Activated CD8-positive, alpha-beta T cell treated with anti-CD3 and anti-CD28 coated beads for 36 hours (primary cell): ENCODE results near the gene RSAD1. TPM values are rescaled to one million over a fixed set of nuclear protein-coding genes. Genes with fewer than 3 reads are reported as not detected.

Experiments used
- ATAC-seq: fragments of 200-7000 bp; cut with Tn5 transposase; one replicate; pipeline ENCODE4 v1.10.0; 2021; ENCODE audit warnings: mild to moderate bottlenecking, moderate library complexity
- CTCF ChIA-PET: fragments of 350-600 bp; sonication (Branson Sonifier 250); formaldehyde crosslinking; loops from one replicate; lab custom pipeline; 2021; ENCODE audit warnings: antibody characterized with exemption; lab: Charles Lee
- POLR2A ChIA-PET: fragments of 350-600 bp; sonication (Branson Sonifier 250); formaldehyde crosslinking; loops from one replicate; lab custom pipeline; 2021; ENCODE audit warnings: antibody characterized with exemption; lab: Charles Lee
- DNase-seq: peaks from one replicate; pipeline ENCODE4 v3.0.0-alpha.2; 2020
- H3K27ac Mint-ChIP-seq: one replicate; pipeline ENCODE4 v1.8.0; 2021; ENCODE audit warnings: mild to moderate bottlenecking, mixed read lengths
- H3K27me3 Mint-ChIP-seq: one replicate; pipeline ENCODE4 v1.8.0; 2021; ENCODE audit warnings: mixed read lengths
- H3K36me3 Mint-ChIP-seq: one replicate; pipeline ENCODE4 v1.8.0; 2021; ENCODE audit warnings: low read depth, mixed read lengths
- H3K4me1 Mint-ChIP-seq: one replicate; pipeline ENCODE4 v1.8.0; 2021; ENCODE audit warnings: low read depth, mixed read lengths
- H3K4me3 Mint-ChIP-seq: one replicate; pipeline ENCODE4 v1.8.0; 2021; ENCODE audit warnings: mild to moderate bottlenecking, moderate library complexity, mixed read lengths
- H3K9me3 Mint-ChIP-seq: one replicate; pipeline ENCODE4 v1.8.0; 2021; ENCODE audit warnings: mixed read lengths
- CTCF ChIP-seq: fragments of 200-600 bp; IDR thresholded peaks from one replicate; pipeline ENCODE4 v1.8.0; 2022; ENCODE audit warnings: antibody characterized with exemption, mild to moderate bottlenecking
- intact Hi-C: fragments of 100-400 bp; cut with micrococcal nuclease; formaldehyde crosslinking; loops from one replicate; pipeline ENCODE4 v1.10.0; 2022
- total RNA-seq, 2 experiments: library from RNA; stranded (reverse); gene quantifications; one replicate each; pipeline ENCODE4 v1.2.3, GENCODE V29; 2021

Gene RSAD1
- total RNA-seq, 2 experiments from 2014 or later: 39.2 to 40.7 TPM

DNA sequence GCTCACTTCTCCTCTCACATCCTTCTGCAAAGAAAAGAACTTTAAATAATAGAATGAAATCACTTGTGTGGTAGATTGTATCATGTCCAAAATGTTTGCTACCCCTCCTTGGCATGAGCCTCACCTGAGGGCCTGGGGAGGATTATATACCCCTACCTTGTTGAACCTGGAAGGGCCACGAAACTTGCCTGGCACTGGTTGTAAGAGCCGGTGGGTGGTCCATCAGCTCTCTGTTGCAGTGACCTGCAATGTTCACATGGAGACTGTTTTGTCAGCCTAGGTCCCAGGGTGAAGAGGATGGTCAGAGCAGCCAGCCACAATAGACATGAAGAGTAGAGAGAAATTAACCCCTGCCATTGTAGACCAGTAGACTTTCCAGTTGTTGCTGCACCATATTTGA lies 10.2 kb downstream of the RSAD1 start:
- H3K27ac Mint-ChIP-seq: no peak overlapping the region
- no peak for TF ChIP-seq CTCF
- no peaks in the 10 kb centered on the region for H3K9me3 Mint-ChIP-seq
- no peaks in the 10 kb centered on the region for H3K4me1 Mint-ChIP-seq
- intact Hi-C loops: loop anchor here (10.0 kb wide), 1 partner anchor 136 kb away; no protein-coding TSS in a partner anchor
- peaks cover 5% of the 10 kb centered on the region for H3K36me3 Mint-ChIP-seq
- ChIA-PET CTCF (interaction anchor here (1.0 to 7.7 kb wide), 2 partner anchors 15 to 139 kb away, joined by 3 to 57 read pairs; no protein-coding TSS in a partner anchor), POLR2A (interaction anchor here (0.6 kb wide), 1 partner anchor 76 kb away, joined by 4 read pairs; no protein-coding TSS in a partner anchor)
- DNase-seq (no peak), ATAC-seq (no peak)
- H3K4me3 Mint-ChIP-seq: no peak overlapping the region
- H3K27me3 Mint-ChIP-seq: no peaks in the 10 kb centered on the region

GRCh38 chr17:50491505-50491904 lies 12.8 kb downstream of the RSAD1 start:
- H3K9me3 Mint-ChIP-seq: no peaks in the 10 kb centered on the region
- ChIA-PET POLR2A (no interaction called here), CTCF (interaction anchor here (1.4 kb wide), 1 partner anchor 93 kb away, joined by 3 read pairs; no protein-coding TSS in a partner anchor)

DNA sequence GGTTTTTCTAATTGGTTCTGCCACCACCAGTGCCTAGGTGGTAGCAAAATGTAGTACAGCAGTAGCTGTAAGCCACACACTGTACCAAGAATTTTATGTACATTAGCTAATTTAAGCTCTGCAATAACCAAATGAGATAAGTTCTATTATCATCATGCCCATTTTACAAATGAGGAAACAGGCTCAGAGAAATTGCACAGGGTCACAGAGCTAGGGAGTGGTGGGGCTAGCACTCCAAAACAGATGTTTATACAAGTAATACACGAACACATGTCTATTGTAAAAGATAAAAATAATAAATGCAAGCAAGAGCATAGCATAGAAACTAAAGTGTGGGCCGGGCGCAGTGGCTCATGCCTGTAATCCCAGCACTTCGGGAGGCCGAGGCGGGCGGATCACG lies 13.6 kb downstream of the RSAD1 start:
- no peak for TF ChIP-seq CTCF
- Mint-ChIP-seq H3K4me1 (no peaks in the 10 kb centered on the region), H3K4me3 (no peak overlapping the region), H3K36me3 (no peaks in the 10 kb centered on the region), H3K27me3 (no peaks in the 10 kb centered on the region), H3K27ac (no peak overlapping the region), H3K9me3 (no peaks in the 10 kb centered on the region)
- intact Hi-C loops: no loop called here
- no peak for DNase-seq
- ATAC-seq: no peak
- POLR2A ChIA-PET: no interaction called here
- CTCF ChIA-PET: interaction anchor here (0.7 to 2.0 kb wide), 4 partner anchors 9 to 573 kb away, joined by 3 to 8 read pairs (median 4); partner anchors contain the start of gene RSAD1

More at GRCh38 chr17:50491505-50491904, 12.8 kb downstream of the RSAD1 start:
- no peak for ATAC-seq
- no peak for TF ChIP-seq CTCF
- Mint-ChIP-seq H3K4me3 (no peak overlapping the region), H3K4me1 (no peaks in the 10 kb centered on the region), H3K27ac (no peak overlapping the region), H3K27me3 (no peaks in the 10 kb centered on the region), H3K36me3 (no peaks in the 10 kb centered on the region)
- DNase-seq: no peak
- intact Hi-C loops: no loop called here

DNA sequence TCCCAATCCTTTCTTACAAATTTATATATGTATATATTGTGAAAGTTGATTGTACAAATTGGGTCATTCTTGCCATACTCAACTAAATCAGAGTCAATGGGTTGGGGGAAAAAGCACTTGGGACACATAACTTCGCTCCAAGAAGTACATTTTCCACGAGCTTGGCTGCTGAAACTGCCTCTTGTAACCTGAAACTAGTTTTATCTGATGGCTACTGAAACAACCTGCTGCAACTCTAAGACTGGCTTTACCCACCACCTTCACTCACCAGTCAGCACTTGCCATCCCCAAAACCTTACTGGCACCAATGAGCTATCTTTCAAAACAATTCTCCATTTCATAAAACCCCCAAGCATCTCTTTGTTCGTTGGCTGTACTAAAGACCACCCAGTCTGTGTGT lies 15.1 kb downstream of the RSAD1 start:
- Mint-ChIP-seq H3K4me3 (no peak overlapping the region), H3K36me3 (no peaks in the 10 kb centered on the region), H3K27ac (no peak overlapping the region), H3K9me3 (no peaks in the 10 kb centered on the region), H3K4me1 (no peaks in the 10 kb centered on the region), H3K27me3 (no peaks in the 10 kb centered on the region)
- intact Hi-C loops: no loop called here
- ChIA-PET POLR2A (interaction anchor here (1.0 kb wide), 1 partner anchor 11 kb away, joined by 3 read pairs; no protein-coding TSS in a partner anchor), CTCF (interaction anchor here (0.8 to 2.0 kb wide), 5 partner anchors 7 to 18 kb away, joined by 3 to 8 read pairs (median 4); partner anchors contain the start of gene RSAD1)
- TF ChIP-seq CTCF: no peak
- no peak for DNase-seq
- no peak for ATAC-seq

- intact Hi-C loops: no loop called here
- DNase-seq (no peak), ATAC-seq (no peak)
- Mint-ChIP-seq H3K4me1 (no peaks in the 10 kb centered on the region), H3K27me3 (no peaks in the 10 kb centered on the region), H3K36me3 (no peaks in the 10 kb centered on the region), H3K9me3 (no peaks in the 10 kb centered on the region), H3K27ac (no peak overlapping the region), H3K4me3 (no peak overlapping the region)
- TF ChIP-seq CTCF: no peak
- ChIA-PET POLR2A (interaction anchor here (1.1 kb wide), 1 partner anchor 11 kb away, joined by 3 read pairs; no protein-coding TSS in a partner anchor), CTCF (interaction anchor here (1.4 kb wide), 1 partner anchor 12 kb away, joined by 6 read pairs; no protein-coding TSS in a partner anchor)
Measured at GRCh38 chr17:50495217-50495823, 16.7 kb downstream of the RSAD1 start.
